HL-60/S4 treated with retinoic acid at 250 ng/mL for 4 days and 3 days (cell line): ENCODE data around the gene RGS14.

Source experiments
- in situ Hi-C: fragments of 300-500 bp; cut with MboI; formaldehyde crosslinking; loops from 2 replicates; pipeline ENCODE4 v1.7.0; 2022; ENCODE audit warnings: low sequenced_read_pairs

The RGS14 gene, protein sequence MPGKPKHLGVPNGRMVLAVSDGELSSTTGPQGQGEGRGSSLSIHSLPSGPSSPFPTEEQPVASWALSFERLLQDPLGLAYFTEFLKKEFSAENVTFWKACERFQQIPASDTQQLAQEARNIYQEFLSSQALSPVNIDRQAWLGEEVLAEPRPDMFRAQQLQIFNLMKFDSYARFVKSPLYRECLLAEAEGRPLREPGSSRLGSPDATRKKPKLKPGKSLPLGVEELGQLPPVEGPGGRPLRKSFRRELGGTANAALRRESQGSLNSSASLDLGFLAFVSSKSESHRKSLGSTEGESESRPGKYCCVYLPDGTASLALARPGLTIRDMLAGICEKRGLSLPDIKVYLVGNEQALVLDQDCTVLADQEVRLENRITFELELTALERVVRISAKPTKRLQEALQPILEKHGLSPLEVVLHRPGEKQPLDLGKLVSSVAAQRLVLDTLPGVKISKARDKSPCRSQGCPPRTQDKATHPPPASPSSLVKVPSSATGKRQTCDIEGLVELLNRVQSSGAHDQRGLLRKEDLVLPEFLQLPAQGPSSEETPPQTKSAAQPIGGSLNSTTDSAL

DNA sequence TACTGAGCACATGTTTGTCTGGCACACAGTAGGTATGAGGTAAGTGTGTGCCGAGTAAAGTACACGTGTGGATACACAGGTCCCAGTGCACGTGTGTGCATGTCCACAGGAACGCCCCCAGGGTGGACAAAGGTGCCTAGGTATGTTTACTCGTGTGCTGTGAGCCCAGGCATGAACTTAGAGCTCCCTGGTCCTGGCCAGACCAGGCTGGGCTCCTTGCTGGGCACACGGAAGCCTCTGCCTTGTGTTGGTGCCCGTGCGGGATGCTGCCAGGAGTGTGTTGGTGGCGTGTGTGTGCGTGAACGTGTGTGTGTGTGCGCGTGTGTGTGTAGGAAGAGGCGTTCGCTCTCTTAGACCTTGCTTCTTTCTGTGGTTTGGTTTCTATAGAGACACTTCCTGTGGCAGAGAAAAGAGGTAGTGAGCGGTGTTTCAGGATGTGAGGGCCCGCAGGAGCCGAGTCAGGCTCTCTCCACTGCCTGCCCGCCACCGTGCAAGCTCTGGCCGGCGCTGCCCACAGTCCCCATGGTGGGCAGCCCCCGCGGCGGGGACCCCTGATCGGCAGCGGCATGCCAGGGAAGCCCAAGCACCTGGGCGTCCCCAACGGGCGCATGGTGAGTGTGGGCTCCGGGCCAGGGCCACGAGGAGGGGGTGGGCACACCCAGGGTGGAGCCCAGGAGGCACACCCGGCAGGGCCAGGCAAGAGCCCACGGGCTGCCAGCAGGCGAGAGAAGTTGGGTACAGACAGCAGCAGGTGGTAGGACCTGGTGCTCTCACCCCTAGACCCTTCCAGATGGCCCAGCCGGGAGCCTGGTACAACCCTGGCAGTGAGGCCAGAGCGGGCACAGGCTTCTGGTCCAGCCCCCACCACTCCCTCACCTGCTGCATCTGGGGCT, at the start of gene RGS14:
Gene RGS14, plus strand, starts transcription at position 466 of the 893 bp plus-strand sequence. Its CDS starts 101 bp downstream, at position 567.
- in situ Hi-C loops: no loop called here

DNA sequence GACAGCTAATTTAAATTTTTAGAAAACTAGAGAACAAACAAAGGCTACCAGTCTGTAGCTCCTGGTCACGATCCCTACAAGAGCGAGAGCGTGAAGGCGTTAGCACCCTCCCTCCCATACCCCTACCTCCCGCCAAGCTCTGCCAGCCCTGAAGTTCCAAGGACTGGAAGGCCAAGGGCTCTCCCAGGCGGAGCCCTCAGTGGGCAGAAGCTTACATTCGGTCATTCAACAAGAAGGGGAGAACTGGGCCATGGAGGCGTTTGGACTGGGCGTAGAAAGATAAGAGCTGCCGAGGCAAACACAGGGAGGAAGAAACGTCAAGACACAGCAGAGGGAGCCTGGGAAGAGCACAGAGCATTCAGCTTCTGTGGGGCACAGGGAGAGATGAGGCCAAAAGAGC, 49.0 kb upstream of the RGS14 start:
- in situ Hi-C loops: no loop called here

DNA sequence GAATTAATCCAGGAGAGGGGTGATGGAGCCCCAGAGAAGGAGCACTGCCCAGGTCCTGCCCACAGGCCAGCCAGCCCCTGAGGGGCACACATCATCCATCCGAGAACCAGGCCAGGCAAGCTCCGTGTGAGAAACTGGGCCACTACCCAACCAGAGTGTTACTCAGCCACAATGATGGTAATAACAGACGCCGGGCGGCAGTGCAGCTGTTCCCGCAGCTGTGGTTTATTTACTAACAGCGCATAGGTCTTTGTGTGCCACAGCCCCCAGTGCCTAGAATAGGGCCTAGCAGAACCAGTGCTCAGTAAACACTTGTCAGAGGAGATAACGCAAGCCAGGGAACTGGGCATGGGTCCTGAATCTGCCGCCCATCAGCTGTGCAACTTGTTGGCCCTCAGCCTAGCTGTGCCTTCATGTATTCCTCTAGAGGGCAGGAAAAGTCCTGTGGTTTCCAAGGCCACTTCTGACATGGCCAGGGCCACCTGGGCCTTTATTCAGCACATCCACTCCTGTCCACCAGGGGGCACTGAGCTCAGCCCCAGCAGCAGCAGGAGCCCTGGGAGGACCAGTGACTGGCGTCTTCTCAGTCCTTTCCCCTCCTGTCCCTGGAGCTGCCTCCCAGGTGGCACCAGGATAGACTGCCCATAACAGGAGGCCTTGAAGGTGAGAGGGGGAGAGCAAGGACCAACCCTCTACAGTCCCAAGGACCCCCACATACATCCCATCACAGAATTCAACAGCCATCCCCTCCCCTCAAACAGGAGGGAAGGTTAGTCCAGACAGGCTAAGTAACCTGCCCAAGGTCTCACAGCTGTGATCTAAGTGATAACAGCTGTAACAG, 48.2 kb upstream of the RGS14 start:
- in situ Hi-C loops: no loop called here

DNA sequence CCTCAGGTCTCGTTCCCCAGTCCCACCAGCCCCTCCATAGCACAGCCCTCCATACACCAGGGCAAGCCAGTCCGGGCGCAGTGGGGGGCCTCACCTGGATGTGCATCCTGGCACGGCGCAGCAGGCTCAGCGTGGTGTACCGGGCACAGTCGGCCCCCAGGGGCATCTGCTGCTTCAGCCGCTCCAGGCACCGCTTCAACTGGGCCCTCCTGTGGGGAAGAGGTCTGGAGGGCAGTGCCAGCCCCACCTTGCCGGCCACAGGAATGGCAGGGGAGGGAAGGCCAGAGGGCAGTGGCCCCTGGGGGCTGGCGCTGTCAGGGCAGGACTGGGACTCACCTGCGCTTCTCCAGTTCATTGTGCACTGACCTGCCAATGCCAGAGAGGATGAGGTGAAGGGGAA, 47.4 kb upstream of the RGS14 start:
- in situ Hi-C loops: no loop called here

DNA sequence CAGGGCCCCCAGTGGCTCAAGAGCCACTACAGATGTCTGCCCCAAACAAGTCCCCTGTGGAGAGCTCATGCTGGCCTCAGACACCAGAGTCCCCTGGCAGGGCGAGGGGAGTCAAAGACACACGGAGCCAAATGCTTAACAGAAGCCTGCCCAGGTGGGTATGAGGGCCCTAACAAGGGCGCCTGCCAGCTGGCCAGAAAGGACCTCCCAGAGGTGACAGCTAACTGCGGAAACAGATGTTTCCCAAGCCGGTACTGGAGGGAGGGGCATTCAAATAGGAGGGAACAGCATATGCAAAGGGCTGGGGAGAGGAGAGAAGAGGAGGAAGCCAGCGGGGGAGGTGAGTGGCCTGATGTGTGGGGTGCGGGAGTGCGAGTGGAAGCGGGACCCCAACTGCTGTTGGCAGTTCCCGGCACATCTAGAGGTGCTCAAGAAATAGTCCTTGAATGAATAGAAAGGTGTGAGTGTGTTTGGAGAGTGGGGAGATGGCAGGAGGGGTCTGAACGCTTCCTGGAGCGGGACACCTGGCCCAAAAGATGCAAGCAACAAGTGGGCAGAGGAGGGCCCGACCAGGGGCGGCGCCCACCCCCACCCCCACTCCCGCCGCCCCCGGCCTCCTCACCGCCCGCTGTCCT, 46.9 kb upstream of the RGS14 start:
- in situ Hi-C loops: no loop called here

DNA sequence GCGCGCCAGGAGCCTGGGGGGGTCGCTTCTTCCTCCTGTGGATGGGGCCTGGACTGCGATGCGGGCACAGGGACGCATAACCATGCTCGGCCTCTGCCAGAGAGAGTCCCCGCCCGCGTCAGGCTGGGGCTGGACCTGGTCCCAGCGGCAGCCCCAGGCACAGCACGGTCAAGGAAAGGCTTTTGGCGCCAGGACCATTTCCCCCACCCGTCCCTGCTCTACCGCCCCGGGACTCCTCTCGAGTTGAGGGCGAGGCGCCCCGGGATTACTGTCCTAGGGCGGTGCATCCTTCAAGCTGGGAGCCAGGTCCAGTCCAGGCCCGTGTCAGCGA, 46.4 kb upstream of the RGS14 start:
- in situ Hi-C loops: no loop called here

DNA sequence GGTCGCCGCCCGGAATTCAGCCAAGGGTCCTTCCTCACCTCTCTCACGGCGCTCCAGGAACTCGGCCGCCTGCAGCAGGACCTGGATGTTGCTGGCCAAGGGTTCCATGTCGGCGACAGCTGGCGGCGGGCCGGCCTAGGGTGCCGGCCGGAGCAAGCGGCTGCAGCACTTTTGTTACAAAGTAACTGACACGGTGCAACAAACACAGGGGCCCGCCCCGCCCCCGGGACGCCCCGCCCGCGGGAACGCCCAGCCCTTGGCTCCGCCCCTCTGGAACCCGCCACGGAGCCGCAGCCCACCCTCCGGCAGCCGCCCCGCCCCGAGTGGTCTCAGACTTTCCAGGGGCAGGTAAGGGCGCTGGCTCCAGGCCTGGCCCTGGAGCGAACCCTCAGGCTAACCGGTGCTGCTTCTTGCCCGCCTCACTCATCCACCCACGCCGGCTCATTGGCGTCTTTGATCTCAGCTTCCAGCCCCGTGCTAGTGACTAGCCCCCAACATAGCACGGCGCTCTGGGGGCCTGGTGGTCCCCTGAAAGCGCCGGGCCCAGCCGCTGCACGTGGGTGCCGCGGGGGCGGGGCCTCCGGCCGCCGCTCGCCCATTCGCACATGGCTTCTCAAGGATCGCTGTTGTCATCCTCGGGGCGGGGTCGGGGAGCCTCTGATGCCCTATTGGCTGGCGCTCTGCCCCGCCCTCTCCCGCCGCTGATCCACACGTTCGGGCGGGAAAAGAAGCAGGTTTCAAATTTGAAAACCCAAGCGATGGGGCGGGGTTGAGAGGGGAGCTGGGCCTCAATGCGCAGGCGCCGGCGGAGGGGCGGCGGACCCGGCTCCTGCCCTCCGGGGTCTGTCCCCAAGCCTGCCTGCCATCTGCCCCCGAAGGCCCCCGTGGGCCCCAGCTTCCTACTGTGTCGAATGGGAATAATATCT, 45.7 kb upstream of the RGS14 start, which contains the start of gene MXD3:
Gene MXD3, minus strand, starts transcription at position 176 of the 926 bp plus-strand sequence. Its CDS starts 68 bp downstream, at position 108.
- in situ Hi-C loops: no loop called here

DNA sequence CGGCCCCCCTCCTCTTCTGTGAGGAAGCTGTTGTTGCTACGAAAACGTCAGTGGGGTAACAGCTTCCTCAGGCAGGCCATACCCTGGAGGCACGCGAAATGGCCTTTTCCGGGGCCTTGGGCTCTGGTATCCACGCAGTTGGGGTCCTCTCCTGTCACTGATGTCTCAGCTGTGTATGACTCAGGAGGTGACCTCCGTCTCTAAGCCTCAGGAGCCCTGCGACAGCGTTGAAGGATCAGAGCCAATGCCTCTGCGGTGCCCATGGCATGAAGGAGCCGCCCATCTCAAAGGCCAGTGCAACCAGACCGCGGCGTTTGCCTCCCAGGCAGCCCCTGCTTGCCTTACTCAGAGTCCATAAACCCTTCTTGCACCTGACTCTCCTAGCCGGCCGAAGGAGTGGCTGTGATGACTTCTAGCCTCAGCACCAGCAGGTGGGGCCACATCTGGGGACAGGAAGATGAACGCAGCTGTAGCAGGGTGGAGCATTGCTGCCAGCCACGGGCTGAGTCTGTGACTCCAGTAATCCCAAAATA, 45.0 kb upstream of the RGS14 start:
- in situ Hi-C loops: no loop called here

DNA sequence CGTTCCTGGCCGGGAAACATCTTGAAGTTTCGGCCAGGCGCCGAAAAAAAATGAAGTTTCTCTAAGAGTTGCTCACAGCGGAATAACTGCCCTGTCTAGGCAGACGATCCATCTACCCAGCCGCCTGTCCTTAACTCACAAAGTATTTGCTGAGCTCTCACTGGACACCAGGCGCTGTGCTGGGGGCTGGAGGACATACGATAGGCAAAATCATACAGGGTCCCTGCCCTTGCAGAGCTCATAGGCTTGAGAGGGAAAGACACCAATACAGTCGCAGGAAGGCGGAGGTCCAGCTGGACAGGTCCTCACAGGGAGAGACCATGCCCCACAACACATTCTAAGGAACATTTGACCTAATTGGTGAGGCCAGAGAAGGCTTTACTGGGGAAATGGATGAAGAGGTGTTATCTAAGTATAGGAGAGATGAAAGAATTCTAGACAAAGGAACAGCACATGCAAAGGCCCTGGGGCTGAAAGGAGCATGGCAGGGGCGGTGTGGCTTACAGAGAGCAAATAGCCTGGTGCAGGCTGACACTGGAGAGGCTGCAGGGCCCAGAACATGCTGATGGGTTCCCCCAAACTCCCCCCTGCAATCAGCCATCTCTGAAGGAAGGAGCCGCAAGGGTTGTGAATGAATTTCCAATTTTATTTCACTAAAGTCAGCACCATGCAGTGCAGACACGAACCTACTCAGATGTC, 44.0 kb upstream of the RGS14 start:
- in situ Hi-C loops: no loop called here

DNA sequence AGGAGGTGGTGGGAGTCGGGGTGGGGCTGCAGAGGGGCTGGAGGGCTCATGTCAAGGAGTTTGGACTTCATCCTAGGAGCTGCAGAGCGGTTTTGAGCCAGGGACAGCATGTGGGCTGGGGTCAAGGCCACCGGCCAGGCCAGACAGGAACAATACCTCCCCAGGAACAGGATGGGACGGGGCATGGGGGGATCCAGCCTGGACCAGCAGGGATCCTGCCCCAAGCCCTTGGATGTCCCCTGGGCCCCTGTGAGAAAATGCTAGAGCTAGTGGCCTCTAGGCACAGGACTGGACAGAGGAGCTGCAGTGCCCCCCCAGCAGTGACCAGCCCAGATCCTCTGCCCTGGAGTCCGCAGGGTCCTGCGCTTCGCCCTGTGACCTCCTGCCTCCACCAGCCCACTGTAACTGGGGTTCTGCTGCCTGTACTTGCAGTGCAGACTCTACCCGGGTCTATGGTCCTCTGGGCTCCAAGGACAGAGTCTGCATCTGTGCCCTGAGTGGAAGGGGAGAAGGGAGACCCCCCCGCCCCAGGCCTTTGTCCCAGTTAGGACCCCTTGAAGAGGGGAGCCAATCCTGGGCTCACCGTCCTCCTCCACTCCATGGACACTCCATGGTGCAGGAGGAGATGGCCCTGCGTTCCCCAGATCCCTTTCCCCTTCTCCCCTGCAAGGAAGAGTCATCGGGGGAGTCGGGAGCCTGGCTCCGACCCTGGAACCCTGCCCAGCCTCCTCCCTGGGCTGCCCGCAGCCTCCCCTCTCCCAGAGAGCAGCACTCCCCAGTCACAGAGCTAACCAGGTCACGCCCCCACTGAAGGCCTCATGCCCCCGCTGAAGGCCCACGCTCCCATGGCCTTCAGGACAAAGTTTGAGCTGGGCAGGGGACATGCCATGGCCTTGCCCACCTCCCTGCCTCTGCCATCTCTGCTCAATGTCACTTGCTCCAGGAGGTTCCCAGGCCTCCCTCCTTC, 43.1 kb upstream of the RGS14 start:
- in situ Hi-C loops: no loop called here

DNA sequence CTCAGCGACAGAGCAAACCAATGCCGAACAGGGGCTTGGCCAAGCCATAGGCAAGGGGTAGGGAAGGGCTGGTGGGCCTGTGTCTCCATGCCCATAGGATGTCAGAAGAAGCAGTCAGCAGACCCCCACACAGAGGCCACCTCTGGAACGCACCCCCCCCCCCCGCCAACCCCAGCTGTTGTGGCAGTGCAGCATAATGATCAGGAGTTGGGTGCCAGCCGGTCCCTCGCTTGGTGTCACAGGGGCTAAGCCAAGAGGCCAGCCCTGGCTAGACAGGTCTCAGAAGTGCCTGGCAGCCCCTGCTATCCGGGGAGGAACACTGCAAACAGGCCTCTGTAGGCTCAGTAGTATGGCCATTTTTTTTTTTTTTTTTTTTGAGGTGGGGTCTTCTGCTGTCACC, 42.3 kb upstream of the RGS14 start:
- in situ Hi-C loops: no loop called here

DNA sequence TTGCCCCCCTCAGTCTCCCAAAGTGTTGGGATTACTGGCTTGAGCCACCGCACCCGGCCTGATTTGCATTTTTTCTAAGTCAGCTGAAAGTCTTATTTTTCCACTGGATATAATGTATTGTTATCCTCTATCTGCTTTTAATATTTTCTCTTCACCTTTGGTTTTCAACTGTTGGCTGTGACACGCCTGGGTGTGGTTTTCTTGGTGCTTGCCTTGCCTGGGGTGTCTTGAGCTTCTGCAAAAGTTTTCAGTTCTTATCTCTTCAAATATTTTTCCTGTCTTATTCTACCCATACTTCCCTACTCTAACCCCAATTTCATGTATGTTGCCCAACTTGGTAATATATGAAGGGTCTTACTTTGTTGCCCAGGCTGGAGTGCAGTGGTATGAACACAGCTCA, 41.7 kb upstream of the RGS14 start:
- in situ Hi-C loops: no loop called here

DNA sequence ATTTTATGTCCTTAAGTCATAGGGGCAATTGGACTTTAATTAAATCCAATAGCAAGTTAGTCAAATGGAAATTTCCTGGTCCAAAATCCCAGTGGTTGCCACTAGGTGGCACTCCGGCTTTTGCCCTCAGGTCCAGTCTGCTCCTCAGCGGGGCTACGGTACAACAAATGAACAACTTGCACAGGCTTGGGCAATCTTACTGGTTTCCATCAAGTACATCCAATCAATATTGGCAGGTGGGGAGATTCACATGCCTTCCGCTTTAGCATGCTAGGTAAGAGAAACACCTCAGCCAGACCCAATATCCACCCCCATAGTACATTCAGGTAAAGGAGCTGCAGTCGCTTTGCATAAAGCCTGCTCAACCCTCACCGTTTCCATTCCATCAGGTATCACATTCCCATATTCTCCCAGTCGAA, 39.8 kb upstream of the RGS14 start:
- in situ Hi-C loops: no loop called here

DNA sequence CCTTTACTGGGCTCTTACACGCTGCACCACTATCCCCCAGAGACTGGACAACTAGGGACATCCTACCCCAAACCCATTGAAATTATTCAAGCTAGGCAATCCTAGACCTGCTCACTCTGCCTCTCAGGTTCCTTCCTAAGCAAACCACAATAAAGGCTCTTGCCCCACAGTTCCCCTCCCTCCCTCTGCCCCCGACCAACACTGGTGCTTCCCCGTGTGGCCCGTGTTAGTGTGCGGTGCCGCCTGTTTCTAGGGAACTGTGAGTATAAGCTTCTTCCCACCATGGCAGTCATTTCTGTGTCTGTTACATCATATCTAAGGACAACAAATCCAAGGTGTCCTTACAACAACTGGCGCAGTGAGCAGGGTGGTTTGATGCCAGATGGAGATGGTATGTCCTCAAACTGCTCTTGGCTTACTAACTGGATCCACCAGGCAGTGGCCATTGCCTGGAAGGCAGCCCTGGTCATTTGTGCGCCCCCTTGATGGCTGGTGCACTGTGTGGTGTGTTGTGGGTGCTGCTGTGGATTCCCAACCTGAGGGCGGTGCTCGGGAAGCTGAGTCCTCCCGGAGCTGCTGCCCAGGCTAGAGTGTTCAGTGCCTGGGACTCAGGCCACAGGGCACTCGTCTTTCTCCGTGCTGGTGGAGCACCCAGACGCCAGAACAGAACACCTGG, 37.7 kb upstream of the RGS14 start:
- in situ Hi-C loops: no loop called here

DNA sequence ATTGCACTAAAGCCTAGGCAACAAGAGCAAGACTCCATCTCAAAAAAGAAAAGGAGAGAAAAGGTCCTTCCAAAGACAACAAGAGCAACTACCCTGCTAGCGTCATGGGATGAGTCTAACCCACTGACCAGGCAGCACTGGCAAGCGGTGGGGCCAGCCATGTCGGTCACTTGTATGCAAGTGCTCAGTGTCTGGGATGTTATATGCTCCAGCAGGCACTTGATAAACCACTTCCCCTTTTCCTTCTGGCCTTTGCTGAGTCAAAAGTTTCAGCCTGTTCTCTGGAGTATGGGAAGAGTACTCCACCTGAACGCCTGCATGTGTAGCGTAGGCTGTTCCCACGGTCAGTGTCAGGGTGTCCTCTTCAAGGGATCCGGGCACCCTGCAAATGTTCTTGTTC, 36.8 kb upstream of the RGS14 start:
- in situ Hi-C loops: no loop called here

DNA sequence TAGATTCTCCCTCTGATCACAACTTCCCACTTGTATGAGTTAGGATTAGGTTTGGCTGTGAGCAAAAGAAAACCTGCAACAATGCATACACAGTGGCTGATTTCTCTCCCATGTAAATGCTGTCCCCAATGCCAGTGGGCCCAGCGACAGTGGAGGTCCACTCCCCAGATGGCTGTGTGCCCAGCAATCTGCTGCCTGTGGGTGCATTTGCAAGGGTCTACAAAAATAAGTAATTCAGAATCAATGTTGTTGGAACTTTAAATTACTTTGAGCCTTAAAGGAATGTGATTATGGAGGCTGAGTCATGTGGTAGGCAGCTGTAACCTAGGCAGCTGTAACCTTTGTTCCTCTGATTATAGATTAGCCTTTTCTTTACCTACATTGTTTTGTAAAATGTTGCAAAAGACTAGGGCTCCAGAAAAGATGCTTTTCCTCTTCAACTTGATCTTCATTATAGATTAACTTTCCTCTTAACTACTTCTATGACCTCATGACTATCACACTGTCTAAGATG, 31.8 kb upstream of the RGS14 start:
- in situ Hi-C loops: no loop called here
